ENCODE results near the gene UTY.

- TF ChIP-seq CTCF (IDR thresholded peaks at IDR 0.05) (peak in 2 of 6 experiments; percentile 14 to 43), POLR2A (IDR thresholded peaks at IDR 0.05) (no peak)
Observed at GRCh38 chrY:13435968-13436937, 43.6 kb downstream of the UTY start.
